HepG2 (cell line): ENCODE results near the gene CEP63. TPM values are rescaled to one million over a fixed set of nuclear protein-coding genes. Genes with fewer than 3 reads are reported as not detected.

ENCODE experiments used
- ATAC-seq: fragments of 200-7000 bp; cut with Tn5 transposase; 3 replicates; pipeline ENCODE4 v1.9.1; 2020; ENCODE audit warnings: mild to moderate bottlenecking, moderate library complexity
- BruUV-seq: library from RNA; stranded (reverse); fragments of 400-500 nt; replicated peaks from 2 replicates; lab custom pipeline; 2021; lab: Mats Ljungman, UMichigan
- CTCF ChIA-PET: fragments of 300-600 bp; formaldehyde crosslinking; extraction: SDS; loops from one replicate; lab custom pipeline; 2021; ENCODE audit warnings: low total read pairs, inconsistent platforms, low intra/inter-chr PET ratio; lab: Yijun Ruan, JAX
- POLR2A ChIA-PET: fragments of 350-600 bp; sonication (Branson Sonifier 250); formaldehyde crosslinking; loops from one replicate; lab custom pipeline; 2020; ENCODE audit warnings: antibody characterized with exemption, inconsistent platforms; lab: Yijun Ruan, JAX
- DNase-seq: peaks from one replicate; pipeline ENCODE4 v3.0.0-alpha.2; 2015; ENCODE audit warnings: low spot score
- FAIRE-seq: peaks from 3 replicates; lab custom pipeline; 2011; peaks lifted over from hg19 to GRCh38; lab: Jason Lieb, UNC
- H2AFZ ChIP-seq: one replicate; pipeline ENCODE4 v1.6.1; 2011; ENCODE audit warnings: low read length, inconsistent platforms
- H3K27ac ChIP-seq: fragments of 300-600 bp; 3 replicates; pipeline ENCODE4 v1.8.0; 2011; ENCODE audit warnings: mixed run types, mild to moderate bottlenecking, mixed read lengths, low read length, inconsistent platforms; ENCODE audit not compliant: insufficient read depth; ENCODE audit errors: extremely low read length
- H3K27me3 ChIP-seq, 2 experiments: fragments of 200-600 bp in 1 of 2; 2 replicates in 1 of 2; 3 replicates in 1 of 2; pipeline versions ENCODE4 v1.6.0 to v1.8.0; 2011; ENCODE audit warnings: low read length in 2 of 2, mild to moderate bottlenecking in 2 of 2, moderate library complexity in 2 of 2, inconsistent platforms in 1 of 2; ENCODE audit not compliant: insufficient read depth in 2 of 2, control insufficient read depth in 1 of 2
- H3K36me3 ChIP-seq, 2 experiments: fragments of 200-600 bp in 1 of 2; replicated peaks in 1 of 2; 2 replicates in 1 of 2; 3 replicates in 1 of 2; pipeline versions ENCODE4 v1.5.1 to v1.8.0; 2011; ENCODE audit warnings: low read length in 2 of 2, inconsistent platforms in 1 of 2; ENCODE audit not compliant: insufficient read depth in 2 of 2, control insufficient read depth in 1 of 2
- H3K4me1 ChIP-seq: 2 replicates; pipeline ENCODE4 v1.5.1; 2012; ENCODE audit warnings: low read length, inconsistent platforms; ENCODE audit not compliant: insufficient read depth
- H3K4me2 ChIP-seq: 2 replicates; pipeline ENCODE4 v1.6.0; 2011; ENCODE audit warnings: low read depth, low read length, inconsistent platforms
- H3K4me3 ChIP-seq, 3 experiments: fragments of 200-600 bp in 1 of 3; sonication (generic), shearing (Covaris generic) in 1 of 3; replicated peaks in 1 of 3; 2 replicates each; pipeline ENCODE4 v1.5.1; 2011 to 2016; ENCODE audit warnings: low read length in 3 of 3, inconsistent platforms in 2 of 3, low read depth in 2 of 3, mild to moderate bottlenecking in 2 of 3, control low read depth in 1 of 3, mixed read lengths in 1 of 3; ENCODE audit not compliant: insufficient read depth in 1 of 3
- H3K79me2 ChIP-seq: one replicate; pipeline ENCODE4 v1.6.1; 2011; ENCODE audit warnings: low read length, inconsistent platforms; ENCODE audit not compliant: insufficient read depth
- H3K9ac ChIP-seq: 2 replicates; pipeline ENCODE4 v1.6.0; 2011; ENCODE audit warnings: mild to moderate bottlenecking, low read depth, low read length, inconsistent platforms; ENCODE audit not compliant: insufficient read depth
- H3K9me3 ChIP-seq: 2 replicates; pipeline ENCODE4 v1.5.1; 2012; ENCODE audit warnings: mild to moderate bottlenecking, low read length
- H4K20me1 ChIP-seq: 2 replicates; pipeline ENCODE4 v1.6.0; 2011; ENCODE audit warnings: inconsistent platforms, mild to moderate bottlenecking, low read length, moderate library complexity; ENCODE audit not compliant: insufficient read depth
- ATF4 ChIP-seq, 2 experiments: fragments of 450-650 bp in 1 of 2; sonication (generic) in 1 of 2; formaldehyde crosslinking; IDR thresholded peaks; 2 replicates each; pipeline versions ENCODE4 v1.5.0 to v1.8.0; 2020 to 2022; ENCODE audit warnings: mild to moderate bottlenecking in 1 of 2, missing genetic modification reagents in 1 of 2
- ATF7-NPFF ChIP-seq: sonication (generic); formaldehyde crosslinking; IDR thresholded peaks from 2 replicates; pipeline ENCODE4 v1.8.1; 2023; ENCODE audit warnings: mild to moderate bottlenecking, low read depth, missing genetic modification reagents, moderate library complexity
- MYC ChIP-seq: sonication (generic); formaldehyde crosslinking; IDR thresholded peaks from 2 replicates; pipeline ENCODE4 v1.9.0; 2021; ENCODE audit warnings: missing genetic modification reagents, borderline replicate concordance
- NCOA1 ChIP-seq: sonication (generic); formaldehyde crosslinking; IDR thresholded peaks from 2 replicates; pipeline ENCODE4 v1.9.0; 2021; ENCODE audit warnings: missing genetic modification reagents
- SMAD9 ChIP-seq: sonication (generic); formaldehyde crosslinking; IDR thresholded peaks from 2 replicates; pipeline ENCODE4 v1.5.1; 2020; ENCODE audit warnings: mild to moderate bottlenecking, missing genetic modification reagents
- TIGD3 ChIP-seq: sonication (generic); formaldehyde crosslinking; IDR thresholded peaks from 2 replicates; pipeline ENCODE4 v1.5.1; 2020; ENCODE audit warnings: mild to moderate bottlenecking, missing genetic modification reagents, borderline replicate concordance
- ZNF232 ChIP-seq: sonication (generic); formaldehyde crosslinking; IDR thresholded peaks from 2 replicates; pipeline ENCODE4 v1.4.0; 2020; ENCODE audit warnings: missing genetic modification reagents, borderline replicate concordance
- ZNF251 ChIP-seq: sonication (generic); formaldehyde crosslinking; IDR thresholded peaks from 2 replicates; pipeline ENCODE4 v1.9.0; 2021; ENCODE audit warnings: mild to moderate bottlenecking, missing genetic modification reagents
- ZNF569 ChIP-seq: sonication (generic); formaldehyde crosslinking; IDR thresholded peaks from 2 replicates; pipeline ENCODE4 v1.5.0; 2020; ENCODE audit warnings: mild to moderate bottlenecking, missing genetic modification reagents, moderate library complexity, borderline replicate concordance
- ZNF883 ChIP-seq: sonication (generic); formaldehyde crosslinking; IDR thresholded peaks from 2 replicates; pipeline ENCODE4 v1.5.1; 2020; ENCODE audit warnings: mild to moderate bottlenecking, missing genetic modification reagents; ENCODE audit errors: not compliant biosample characterization
- ZSCAN30 ChIP-seq: sonication (generic); formaldehyde crosslinking; IDR thresholded peaks from 2 replicates; pipeline ENCODE4 v1.5.0; 2020; ENCODE audit warnings: mild to moderate bottlenecking, missing genetic modification reagents
- whole genome bisulfite sequencing: methylation state at CpG from one replicate; pipeline ENCODE4 v1.1.6; 2017; ENCODE audit warnings: low lambda C conversion rate; 5-methylcytosine and 5-hydroxymethylcytosine counted together
- in situ Hi-C: cut with HindIII; loops from 2 replicates; pipeline ENCODE4 v1.10.0; 2017; ENCODE audit warnings: low pct_unique_long_range_greater_than_20kb; ENCODE audit not compliant: extremely low pct_ligation_motif_present
- intact Hi-C: fragments of 100-400 bp; cut with micrococcal nuclease; formaldehyde crosslinking; loops from one replicate; pipeline ENCODE4 v1.10.0; 2022; ENCODE audit not compliant: unreplicated experiment
- polyA plus RNA-seq, 8 experiments: library from polyadenylated mRNA; depleted of rRNA in 3 of 8; stranded (reverse) in 7 of 8; unstranded in 1 of 8; fragments of >200 nt; fragmentation: Illumina TruSeq in 4 of 8; extraction: Trizol in 4 of 8; gene quantifications; 2 replicates each; pipeline versions ENCODE4 v1.2.1 to v1.2.3, GENCODE V29; 2011 to 2016; ENCODE audit warnings: low read depth in 4 of 8, missing spikeins in 1 of 8, mixed read lengths in 1 of 8; ENCODE audit not compliant: insufficient read depth in 1 of 8
- total RNA-seq, 5 experiments: library from RNA; depleted of rRNA; stranded (reverse); fragments of >200 nt; fragmentation: Illumina TruSeq; extraction: Trizol; gene quantifications; 2 replicates each; pipeline ENCODE4 v1.2.3, GENCODE V29; 2016; ENCODE audit warnings: low read depth in 1 of 5
- TF ChIP-seq, protein P1 (sequence below): sonication (generic); formaldehyde crosslinking; IDR thresholded peaks from 2 replicates; pipeline ENCODE4 v1.8.1; 2023; ENCODE audit warnings: missing genetic modification reagents, inconsistent platforms, borderline replicate concordance

The CEP63 gene
- total and polyA plus RNA-seq, 2 of the 13 experiments (the other 11 are each of a cell fraction or from before 2014, with no cell fraction given), result 7.2 to 18.4 TPM

- POLR2A ChIA-PET, result no interaction called here
- no peaks in the 10 kb centered on the region for H4K20me1 ChIP-seq
- H2AFZ ChIP-seq, result no peak overlapping the region
- no peak overlapping the region for H3K4me3 ChIP-seq
- H3K27ac ChIP-seq, result no peak overlapping the region
- FAIRE-seq (no peak), ATAC-seq (no peak), DNase-seq (no peak)
- H3K36me3 ChIP-seq, result no peaks in the 10 kb centered on the region
- no peak for TF ChIP-seq ATF7-NPFF (CRISPR knock-in tag)
- H3K79me2 ChIP-seq, result no peaks in the 10 kb centered on the region
- peaks cover 2% of the 10 kb centered on the region for H3K4me1 ChIP-seq
- no peaks in the 10 kb centered on the region for H3K9me3 ChIP-seq
- in situ Hi-C loops (no loop called here), intact Hi-C loops (no loop called here)
- H3K27me3 ChIP-seq, result peaks cover 0 to 15% of the 10 kb centered on the region in 2 experiments; a peak in 2 of 5 replicates
- BruUV-seq, result no TSS peak
- WGBS, result 80% methylated on average over 4 of the region's 4 CpGs
- CTCF ChIA-PET, result no interaction called here
- H3K9ac ChIP-seq, result no peak overlapping the region
- H3K4me2 ChIP-seq, result no peak overlapping the region
These were observed 22.2 kb upstream of the CEP63 start for GRCh38 chr3:134463676-134464063.

- in situ Hi-C loops (no loop called here), intact Hi-C loops (no loop called here)
- TF ChIP-seq NCOA1 (CRISPR knock-in tag), result no peak
- TF ChIP-seq ZNF251, result no peak
- no peak for TF ChIP-seq TIGD3 (CRISPR knock-in tag)
- TF ChIP-seq ZNF569, result no peak
- no peak for TF ChIP-seq SMAD9 (CRISPR knock-in tag)
- no peak for TF ChIP-seq MYC (CRISPR knock-in tag)
- TF ChIP-seq ATF4 (CRISPR knock-in tag; IDR thresholded peaks at IDR 0.05), result no peak
- no peak for TF ChIP-seq ZSCAN30
- no peak for TF ChIP-seq ZNF232 (CRISPR knock-in tag)
- TF ChIP-seq ZNF883 (CRISPR knock-in tag), result no peak
- TF ChIP-seq, protein P1, sequence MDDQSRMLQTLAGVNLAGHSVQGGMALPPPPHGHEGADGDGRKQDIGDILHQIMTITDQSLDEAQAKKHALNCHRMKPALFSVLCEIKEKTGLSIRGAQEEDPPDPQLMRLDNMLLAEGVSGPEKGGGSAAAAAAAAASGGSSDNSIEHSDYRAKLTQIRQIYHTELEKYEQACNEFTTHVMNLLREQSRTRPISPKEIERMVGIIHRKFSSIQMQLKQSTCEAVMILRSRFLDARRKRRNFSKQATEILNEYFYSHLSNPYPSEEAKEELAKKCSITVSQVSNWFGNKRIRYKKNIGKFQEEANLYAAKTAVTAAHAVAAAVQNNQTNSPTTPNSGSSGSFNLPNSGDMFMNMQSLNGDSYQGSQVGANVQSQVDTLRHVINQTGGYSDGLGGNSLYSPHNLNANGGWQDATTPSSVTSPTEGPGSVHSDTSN (CRISPR knock-in tag), result no peak
- H3K27ac ChIP-seq, result no peak overlapping the region
- no peak overlapping the region for H3K9ac ChIP-seq
- no peak overlapping the region for H3K4me3 ChIP-seq
- H3K4me2 ChIP-seq, result no peak overlapping the region
- H3K36me3 ChIP-seq, result no peaks in the 10 kb centered on the region
- BruUV-seq, result no TSS peak
- DNase-seq (no peak), FAIRE-seq (no peak), ATAC-seq (no peak)
- H4K20me1 ChIP-seq, result no peaks in the 10 kb centered on the region
- H3K4me1 ChIP-seq, result no peaks in the 10 kb centered on the region
- 48% methylated on average over 13 of the region's 13 CpGs for WGBS
- no peak overlapping the region for H2AFZ ChIP-seq
- no peaks in the 10 kb centered on the region for H3K9me3 ChIP-seq
- no peaks in the 10 kb centered on the region for H3K79me2 ChIP-seq
- ChIA-PET POLR2A (no interaction called here), CTCF (no interaction called here)
- peaks cover 0 to 15% of the 10 kb centered on the region in 2 experiments; a peak in 1 of 5 replicates for H3K27me3 ChIP-seq
These were observed 21.7 kb upstream of the CEP63 start for GRCh38 chr3:134464064-134464688.
